ENCODE measurements around the gene RBMS3. TPM values are rescaled to one million over a fixed set of nuclear protein-coding genes. Genes with fewer than 3 reads are reported as not detected.

The RBMS3 gene
- total and polyA plus RNA-seq, 12 donors: 8.7 to 90.1 (median 51.2) TPM

- TF ChIP-seq CTCF (IDR thresholded peaks at IDR 0.05): no peak
- no peak for TF ChIP-seq POLR2A (IDR thresholded peaks at IDR 0.05)
- DNase-seq: no peak
- H3K27me3 ChIP-seq: no peaks in the 10 kb centered on the region
- no peak overlapping the region for H3K4me3 ChIP-seq
- peaks cover 5 to 10% of the 10 kb centered on the region in 2 donors for H3K4me1 ChIP-seq (replicated peaks in 1 of 2)
- no peaks in the 10 kb centered on the region for H3K36me3 ChIP-seq (replicated peaks in 1 of 2)
- H3K27ac ChIP-seq: no peak overlapping the region
- H3K9me3 ChIP-seq (replicated peaks in 1 of 3): no peaks in the 10 kb centered on the region
- intact Hi-C loops (cut with DNase I): no loop called here
Measured at GRCh38 chr3:29545615-29546014, 264.7 kb downstream of the RBMS3 start.

- Histone ChIP-seq H3K27me3 (no peaks in the 10 kb centered on the region), H3K4me3 (no peak overlapping the region), H3K27ac (no peak overlapping the region), H3K9me3 (replicated peaks in 1 of 3) (no peaks in the 10 kb centered on the region), H3K36me3 (replicated peaks in 1 of 2) (no peaks in the 10 kb centered on the region), H3K4me1 (replicated peaks in 1 of 2) (peaks cover 0 to 24% of the 10 kb centered on the region in 2 donors)
- intact Hi-C loops (cut with DNase I): no loop called here
- no peak for TF ChIP-seq CTCF (IDR thresholded peaks at IDR 0.05)
- no peak for TF ChIP-seq POLR2A (IDR thresholded peaks at IDR 0.05)
- DNase-seq: no peak
- WGBS, 4 donors: 61 to 70% (median 68%) methylated on average over 3 of the region's 3 CpGs
Measured at GRCh38 chr3:29552051-29552450, 271.2 kb downstream of the RBMS3 start.

GRCh38 chr3:29554566-29554965, 273.7 kb downstream of the RBMS3 start:
- H3K9me3 ChIP-seq (replicated peaks in 1 of 3): no peaks in the 10 kb centered on the region
- intact Hi-C loops (cut with DNase I): no loop called here
- no peak overlapping the region for H3K27ac ChIP-seq
- no peaks in the 10 kb centered on the region for H3K36me3 ChIP-seq (replicated peaks in 1 of 2)
- H3K27me3 ChIP-seq: no peaks in the 10 kb centered on the region
- H3K4me1 ChIP-seq (replicated peaks in 1 of 2): peaks cover 0 to 33% of the 10 kb centered on the region in 2 donors
- no peak for DNase-seq
- H3K4me3 ChIP-seq: no peak overlapping the region
- WGBS, 4 donors: 59 to 75% (median 65%) methylated on average over 2 of the region's 2 CpGs
- no peak for TF ChIP-seq CTCF (IDR thresholded peaks at IDR 0.05)
- TF ChIP-seq POLR2A (IDR thresholded peaks at IDR 0.05): no peak

- Histone ChIP-seq H3K36me3 (replicated peaks in 1 of 2) (no peaks in the 10 kb centered on the region), H3K4me1 (replicated peaks in 1 of 2) (peaks cover 0 to 33% of the 10 kb centered on the region in 2 donors), H3K27ac (no peak overlapping the region), H3K4me3 (no peak overlapping the region), H3K27me3 (no peaks in the 10 kb centered on the region), H3K9me3 (replicated peaks in 1 of 3) (no peaks in the 10 kb centered on the region)
- no peak for DNase-seq
- WGBS, 4 donors: 91 to 97% (median 95%) methylated on average over 2 of the region's 2 CpGs
- TF ChIP-seq POLR2A (IDR thresholded peaks at IDR 0.05) (no peak), CTCF (IDR thresholded peaks at IDR 0.05) (no peak)
- intact Hi-C loops (cut with DNase I): no loop called here
Measured at GRCh38 chr3:29555590-29555989, 274.7 kb downstream of the RBMS3 start.
